ENCODE data around the gene TBC1D14.

DNA sequence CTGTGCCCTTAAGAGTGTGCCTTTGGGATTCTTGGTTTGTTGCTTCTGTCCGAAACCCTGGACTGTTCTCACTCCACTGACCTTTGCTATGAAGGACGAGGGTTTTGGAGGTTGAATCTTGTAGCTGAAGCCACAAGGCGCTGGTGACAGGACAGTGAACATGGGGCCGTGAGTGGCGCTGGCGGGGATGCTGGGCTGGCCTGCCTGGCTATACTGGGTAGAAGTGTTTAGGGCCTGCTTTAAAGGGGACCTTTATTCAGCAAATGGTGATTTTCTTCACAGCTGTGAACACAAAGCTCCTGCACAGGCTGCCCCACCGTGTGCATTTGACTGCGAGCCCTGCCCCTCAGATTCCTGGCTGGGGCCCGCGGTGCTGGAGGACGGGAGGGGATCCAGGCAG, 106.5 kb downstream of the TBC1D14 start:
- TF ChIP-seq, protein P1, sequence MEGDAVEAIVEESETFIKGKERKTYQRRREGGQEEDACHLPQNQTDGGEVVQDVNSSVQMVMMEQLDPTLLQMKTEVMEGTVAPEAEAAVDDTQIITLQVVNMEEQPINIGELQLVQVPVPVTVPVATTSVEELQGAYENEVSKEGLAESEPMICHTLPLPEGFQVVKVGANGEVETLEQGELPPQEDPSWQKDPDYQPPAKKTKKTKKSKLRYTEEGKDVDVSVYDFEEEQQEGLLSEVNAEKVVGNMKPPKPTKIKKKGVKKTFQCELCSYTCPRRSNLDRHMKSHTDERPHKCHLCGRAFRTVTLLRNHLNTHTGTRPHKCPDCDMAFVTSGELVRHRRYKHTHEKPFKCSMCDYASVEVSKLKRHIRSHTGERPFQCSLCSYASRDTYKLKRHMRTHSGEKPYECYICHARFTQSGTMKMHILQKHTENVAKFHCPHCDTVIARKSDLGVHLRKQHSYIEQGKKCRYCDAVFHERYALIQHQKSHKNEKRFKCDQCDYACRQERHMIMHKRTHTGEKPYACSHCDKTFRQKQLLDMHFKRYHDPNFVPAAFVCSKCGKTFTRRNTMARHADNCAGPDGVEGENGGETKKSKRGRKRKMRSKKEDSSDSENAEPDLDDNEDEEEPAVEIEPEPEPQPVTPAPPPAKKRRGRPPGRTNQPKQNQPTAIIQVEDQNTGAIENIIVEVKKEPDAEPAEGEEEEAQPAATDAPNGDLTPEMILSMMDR (IDR thresholded peaks at IDR 0.05; ENCODE audit: insufficient read depth, low read length, poor library complexity, severe bottlenecking), result no peak
- TF ChIP-seq EZH2phosphoT487 (conservative IDR thresholded peaks at IDR 0.05; ENCODE audit: low read length), result no peak

All from SU-DHL-6 (cell line).